ENCODE measurements around the gene UAP1.

Gene UAP1

GRCh38 chr1:162649583-162649982 lies 88.1 kb downstream of the UAP1 start:
- no peak for TF ChIP-seq CTCF (IDR thresholded peaks at IDR 0.05)
